RWPE1 (cell line): ENCODE results near the gene GALNTL6.

Experiments used
- CTCF ChIA-PET: fragments of 350-600 bp; sonication (Branson Sonifier 250); formaldehyde crosslinking; extraction: SDS; loops from one replicate; lab custom pipeline; 2021; lab: Yijun Ruan, JAX
- POLR2A ChIA-PET: fragments of 400-600 bp; formaldehyde crosslinking; extraction: SDS; loops from one replicate; lab custom pipeline; 2020; ENCODE audit warnings: antibody characterized with exemption; ENCODE audit not compliant: low non-redundant PET; lab: Yijun Ruan, JAX
- DNase-seq: peaks from one replicate; pipeline ENCODE4 v3.0.0; 2012; ENCODE audit warnings: low spot score
- H3K27ac ChIP-seq: fragments of 450-650 bp; 2 replicates; pipeline ENCODE4 v1.5.1; 2017
- TF ChIP-seq, protein P1 (sequence below): fragments of 450-650 bp; conservative IDR thresholded peaks from 2 replicates; pipeline ENCODE4 v1.5.1; 2017; ENCODE audit warnings: low read depth, mild to moderate bottlenecking

GALNTL6 gene

DNA sequence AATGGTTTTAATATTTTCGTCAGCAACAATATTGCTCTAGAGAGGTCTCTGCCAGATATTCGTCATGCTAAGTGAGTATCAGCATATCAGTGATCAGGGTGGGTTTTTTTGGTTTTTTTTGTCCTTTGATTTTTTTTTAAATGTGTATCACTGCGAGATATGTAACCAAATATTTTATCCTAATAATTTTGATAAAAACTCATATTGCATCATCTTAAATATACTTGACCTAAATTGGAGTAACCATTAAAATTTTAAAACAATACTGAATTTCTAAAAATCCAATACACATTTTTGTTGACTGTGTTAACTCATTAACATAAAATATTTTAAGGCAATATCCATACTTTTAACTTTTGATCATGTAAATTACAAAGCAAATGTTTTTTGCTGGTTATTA is 498.5 kb downstream of the GALNTL6 start:
- ChIA-PET CTCF (no interaction called here), POLR2A (no interaction called here)
- no peak overlapping the region for H3K27ac ChIP-seq
- TF ChIP-seq, protein P1, sequence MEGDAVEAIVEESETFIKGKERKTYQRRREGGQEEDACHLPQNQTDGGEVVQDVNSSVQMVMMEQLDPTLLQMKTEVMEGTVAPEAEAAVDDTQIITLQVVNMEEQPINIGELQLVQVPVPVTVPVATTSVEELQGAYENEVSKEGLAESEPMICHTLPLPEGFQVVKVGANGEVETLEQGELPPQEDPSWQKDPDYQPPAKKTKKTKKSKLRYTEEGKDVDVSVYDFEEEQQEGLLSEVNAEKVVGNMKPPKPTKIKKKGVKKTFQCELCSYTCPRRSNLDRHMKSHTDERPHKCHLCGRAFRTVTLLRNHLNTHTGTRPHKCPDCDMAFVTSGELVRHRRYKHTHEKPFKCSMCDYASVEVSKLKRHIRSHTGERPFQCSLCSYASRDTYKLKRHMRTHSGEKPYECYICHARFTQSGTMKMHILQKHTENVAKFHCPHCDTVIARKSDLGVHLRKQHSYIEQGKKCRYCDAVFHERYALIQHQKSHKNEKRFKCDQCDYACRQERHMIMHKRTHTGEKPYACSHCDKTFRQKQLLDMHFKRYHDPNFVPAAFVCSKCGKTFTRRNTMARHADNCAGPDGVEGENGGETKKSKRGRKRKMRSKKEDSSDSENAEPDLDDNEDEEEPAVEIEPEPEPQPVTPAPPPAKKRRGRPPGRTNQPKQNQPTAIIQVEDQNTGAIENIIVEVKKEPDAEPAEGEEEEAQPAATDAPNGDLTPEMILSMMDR = no peak
- DNase-seq = no peak

DNA sequence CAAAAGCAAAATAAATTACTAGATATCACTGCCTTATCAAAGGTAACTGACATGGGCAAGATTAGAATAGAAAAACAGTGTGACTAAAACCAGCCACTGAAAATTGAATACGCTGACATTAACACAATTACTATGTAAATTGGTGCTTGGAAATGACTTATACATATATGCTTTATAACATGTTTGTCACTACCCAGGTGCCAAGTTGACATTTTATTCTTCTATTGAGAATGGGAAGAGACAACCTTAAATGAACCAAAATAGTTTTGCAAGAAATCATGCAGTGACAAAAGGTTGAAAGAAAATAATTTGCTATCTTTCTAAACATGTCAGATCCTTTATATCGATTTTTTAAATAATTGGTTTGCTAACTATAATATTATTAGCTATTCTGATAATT is 510.1 kb downstream of the GALNTL6 start:
- POLR2A ChIA-PET = no interaction called here
- TF ChIP-seq, protein P1 = no peak
- CTCF ChIA-PET = no interaction called here
- no peak overlapping the region for H3K27ac ChIP-seq
- no peak for DNase-seq

DNA sequence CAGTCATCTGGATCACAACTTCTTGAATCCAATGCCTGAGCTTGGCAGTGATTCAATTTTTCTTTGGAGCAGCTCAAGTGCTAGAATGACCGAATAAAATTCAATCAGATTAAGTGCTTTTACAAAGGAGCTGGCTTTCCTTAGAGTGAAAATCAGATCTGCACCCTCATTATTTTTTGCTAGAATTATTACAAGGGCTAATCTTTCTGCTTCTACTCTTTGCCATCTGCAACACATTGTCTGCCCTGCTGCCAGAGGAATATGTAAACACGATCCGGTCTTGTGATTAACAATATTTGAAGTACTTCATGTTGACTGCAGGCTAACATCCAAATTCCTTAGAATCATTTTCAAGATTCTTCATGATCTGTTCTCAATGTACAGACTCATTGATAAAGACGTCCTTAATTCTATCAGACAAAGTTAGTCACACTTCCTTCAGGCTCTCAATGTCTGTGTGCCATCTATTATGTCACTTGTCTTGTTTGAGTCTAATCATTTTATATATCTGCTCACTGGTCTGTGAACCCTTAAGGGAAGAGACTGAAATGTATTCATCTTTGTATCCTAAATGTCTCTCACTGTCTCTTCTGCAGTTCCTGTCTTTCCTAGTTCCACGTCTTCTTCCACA is 531.2 kb downstream of the GALNTL6 start:
- no peak for DNase-seq
- POLR2A ChIA-PET = no interaction called here
- no peak overlapping the region for H3K27ac ChIP-seq
- TF ChIP-seq, protein P1 = no peak
- CTCF ChIA-PET = interaction anchor here (0.6 kb wide), 1 partner anchor 392 kb away, joined by 3 read pairs; no protein-coding TSS in a partner anchor

DNA sequence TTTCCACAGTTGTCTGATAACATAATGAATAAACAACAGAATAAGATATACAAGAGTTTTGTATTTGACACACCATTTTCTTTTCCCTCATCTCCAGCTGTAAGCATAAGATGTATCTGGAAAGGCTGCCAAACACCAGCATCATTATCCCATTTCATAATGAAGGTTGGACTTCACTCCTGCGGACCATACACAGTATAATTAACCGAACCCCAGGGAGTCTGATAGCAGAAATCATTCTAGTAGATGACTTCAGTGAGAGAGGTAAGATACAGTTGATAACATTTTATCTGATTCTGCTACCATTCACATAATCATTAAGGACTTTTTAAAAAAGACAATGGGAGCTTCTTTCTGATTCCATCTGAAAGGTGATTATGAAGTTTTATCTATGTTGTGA is 535.2 kb downstream of the GALNTL6 start:
- no peak for DNase-seq
- H3K27ac ChIP-seq = no peak overlapping the region
- TF ChIP-seq, protein P1 = no peak
- ChIA-PET POLR2A (no interaction called here), CTCF (no interaction called here)

DNA sequence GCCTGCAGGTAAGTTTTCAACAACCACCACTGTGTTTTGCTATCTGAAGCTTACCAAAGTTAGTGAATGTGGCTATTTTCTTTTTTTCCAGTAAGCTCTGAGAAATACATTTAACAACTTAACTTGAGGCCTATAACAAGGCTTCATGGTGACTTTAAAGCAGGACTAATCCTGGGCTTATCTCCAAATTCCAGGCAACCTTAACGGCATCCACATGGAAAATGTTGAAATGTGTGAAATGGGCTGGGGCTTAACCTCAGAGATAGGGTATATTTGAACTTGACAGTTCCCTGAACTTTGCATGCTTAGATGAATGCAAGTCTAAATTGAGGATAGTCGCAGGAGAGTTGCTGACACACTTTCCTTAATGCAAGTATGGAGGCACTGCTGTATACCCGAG is 539.2 kb downstream of the GALNTL6 start:
- no peak for DNase-seq
- TF ChIP-seq, protein P1 = no peak
- ChIA-PET CTCF (no interaction called here), POLR2A (no interaction called here)
- H3K27ac ChIP-seq = no peak overlapping the region

DNA sequence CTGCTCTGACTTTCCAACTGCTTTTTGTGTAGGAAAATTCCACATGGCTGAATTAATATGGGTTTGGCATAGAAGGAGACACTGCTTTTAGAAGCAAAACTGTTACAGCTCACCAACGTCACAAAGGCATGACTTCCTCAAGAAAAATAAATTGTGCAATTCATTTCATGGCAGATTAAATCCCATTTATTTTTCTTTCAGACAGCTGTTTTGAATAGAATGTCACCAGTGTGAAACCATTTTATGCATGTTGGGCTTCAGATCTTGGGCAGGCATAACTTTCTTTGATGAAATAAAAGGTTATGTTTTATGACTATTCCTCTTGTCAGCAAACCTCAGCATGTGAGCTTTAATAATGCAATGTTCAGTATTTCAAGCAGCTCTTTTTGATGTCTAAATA is 542.8 kb downstream of the GALNTL6 start:
- POLR2A ChIA-PET = no interaction called here
- no peak overlapping the region for H3K27ac ChIP-seq
- TF ChIP-seq, protein P1 = no peak
- CTCF ChIA-PET = interaction anchor here (0.7 kb wide), 1 partner anchor 1455 kb away, joined by 3 read pairs; no protein-coding TSS in a partner anchor
- DNase-seq = no peak
